Measurements from ENCODE around the gene LRRC55.

- TF ChIP-seq CTCF (IDR thresholded peaks at IDR 0.05; ENCODE audit: poor library complexity) (no peak), EZH2phosphoT487 (IDR thresholded peaks at IDR 0.05; ENCODE audit: low read depth, severe bottlenecking, unreplicated experiment) (no peak)
Observed at GRCh38 chr11:57197762-57198161, 16.0 kb downstream of the LRRC55 start.

Data from hepatocyte (in vitro differentiated cells).